Activated gamma-delta T cell treated with anti-CD3 and anti-CD28 coated beads, Interleukin-2, amount 50 U/mL, for 16 hours (primary cell): Measurements from ENCODE around the gene NPAS3.

Experiments used
- DNase-seq: peaks from one replicate; pipeline ENCODE4 v3.0.0-alpha.2; 2020; ENCODE audit warnings: low read depth

NPAS3 gene

GRCh38 chr14:33332497-33332896 is 393.8 kb downstream of the NPAS3 start:
- no peak for DNase-seq

- DNase-seq, result no peak
Measured at GRCh38 chr14:33335366-33335765, 396.7 kb downstream of the NPAS3 start.

- no peak for DNase-seq
Measured at GRCh38 chr14:33342299-33342974, 403.8 kb downstream of the NPAS3 start.

- DNase-seq, result no peak
Measured at GRCh38 chr14:33343016-33343415, 404.3 kb downstream of the NPAS3 start.

- no peak for DNase-seq
Measured at GRCh38 chr14:33347796-33348195, 409.1 kb downstream of the NPAS3 start.

GRCh38 chr14:33348510-33348909 is 409.8 kb downstream of the NPAS3 start:
- DNase-seq, result no peak

GRCh38 chr14:33349871-33350270 is 411.2 kb downstream of the NPAS3 start:
- DNase-seq, result no peak

GRCh38 chr14:33350366-33350990 is 411.8 kb downstream of the NPAS3 start:
- DNase-seq, result no peak

- DNase-seq, result no peak
Measured at GRCh38 chr14:33352821-33353220, 414.1 kb downstream of the NPAS3 start.

- no peak for DNase-seq
Measured at GRCh38 chr14:33356181-33356580, 417.5 kb downstream of the NPAS3 start.

- no peak for DNase-seq
Measured at GRCh38 chr14:33357225-33358010, 418.7 kb downstream of the NPAS3 start.

GRCh38 chr14:33359288-33359881 is 420.7 kb downstream of the NPAS3 start:
- no peak for DNase-seq

- DNase-seq, result no peak
Measured at GRCh38 chr14:33362934-33363333, 424.3 kb downstream of the NPAS3 start.

- DNase-seq, result no peak
Measured at GRCh38 chr14:33363682-33364081, 425.0 kb downstream of the NPAS3 start.

- DNase-seq, result no peak
Measured at GRCh38 chr14:33364466-33364865, 425.8 kb downstream of the NPAS3 start.

- no peak for DNase-seq
Measured at GRCh38 chr14:33369041-33369440, 430.4 kb downstream of the NPAS3 start.

- no peak for DNase-seq
Measured at GRCh38 chr14:33369972-33370371, 431.3 kb downstream of the NPAS3 start.

GRCh38 chr14:33370426-33370825 is 431.7 kb downstream of the NPAS3 start:
- DNase-seq, result no peak

GRCh38 chr14:33375196-33375595 is 436.5 kb downstream of the NPAS3 start:
- no peak for DNase-seq

GRCh38 chr14:33375786-33376185 is 437.1 kb downstream of the NPAS3 start:
- no peak for DNase-seq

- DNase-seq, result no peak
Measured at GRCh38 chr14:33376510-33376909, 437.8 kb downstream of the NPAS3 start.

GRCh38 chr14:33377596-33378390 is 439.1 kb downstream of the NPAS3 start:
- no peak for DNase-seq
